SK-N-DZ (cell line): Measurements from ENCODE around the gene DPYSL5.

Source experiments
- DNase-seq: peaks from one replicate; pipeline ENCODE4 v3.0.0-alpha.2; 2015; ENCODE audit warnings: low spot score

DPYSL5 gene

DNA sequence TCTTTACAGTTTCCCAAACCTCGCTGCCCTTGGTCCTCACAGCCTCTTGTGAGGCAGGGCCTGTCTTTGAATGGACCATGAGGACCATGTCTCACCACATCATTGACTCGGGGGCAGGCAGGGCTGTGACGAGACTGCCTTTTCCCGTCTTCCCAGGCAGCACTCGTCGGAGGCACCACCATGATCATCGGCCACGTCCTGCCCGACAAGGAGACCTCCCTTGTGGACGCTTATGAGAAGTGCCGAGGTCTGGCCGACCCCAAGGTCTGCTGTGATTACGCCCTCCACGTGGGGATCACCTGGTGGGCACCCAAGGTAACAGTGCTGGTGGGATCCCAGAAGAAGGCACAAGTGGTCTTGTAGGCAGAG is 76.8 kb downstream of the DPYSL5 start:
- no peak for DNase-seq

DNA sequence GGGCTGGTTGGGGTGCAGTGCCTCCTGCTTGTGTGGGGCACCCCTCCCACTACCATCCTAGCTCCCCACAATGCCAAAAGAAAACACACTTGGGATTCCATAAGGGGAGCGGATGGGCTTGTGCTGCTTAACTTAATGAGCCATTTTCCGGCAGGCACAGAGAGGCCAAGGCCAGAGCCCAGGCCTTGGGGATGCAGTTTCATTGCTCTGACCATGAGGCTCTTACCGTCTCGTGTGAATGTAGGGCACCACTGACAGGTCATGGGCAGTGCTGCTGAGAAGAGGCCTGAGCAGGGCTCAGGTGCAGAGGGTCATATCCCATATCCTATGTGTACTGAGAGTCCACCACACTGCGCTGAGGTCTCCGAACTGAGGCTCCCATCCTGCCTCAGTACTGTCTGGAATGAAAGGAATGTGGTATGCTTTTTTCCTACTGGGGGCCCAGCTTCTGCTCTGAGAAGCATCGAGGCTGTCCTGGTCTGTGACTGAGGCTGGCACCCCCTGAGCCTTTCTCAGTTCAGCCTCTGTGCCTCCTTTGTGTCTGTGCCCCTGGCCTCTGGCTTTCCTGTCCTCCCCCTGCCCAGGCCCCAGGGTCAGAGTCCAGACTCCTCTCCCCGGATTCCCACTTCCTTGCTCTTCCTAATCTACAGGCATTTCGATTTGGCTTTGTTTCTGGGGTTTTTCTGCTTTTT is 77.3 kb downstream of the DPYSL5 start:
- no peak for DNase-seq

DNA sequence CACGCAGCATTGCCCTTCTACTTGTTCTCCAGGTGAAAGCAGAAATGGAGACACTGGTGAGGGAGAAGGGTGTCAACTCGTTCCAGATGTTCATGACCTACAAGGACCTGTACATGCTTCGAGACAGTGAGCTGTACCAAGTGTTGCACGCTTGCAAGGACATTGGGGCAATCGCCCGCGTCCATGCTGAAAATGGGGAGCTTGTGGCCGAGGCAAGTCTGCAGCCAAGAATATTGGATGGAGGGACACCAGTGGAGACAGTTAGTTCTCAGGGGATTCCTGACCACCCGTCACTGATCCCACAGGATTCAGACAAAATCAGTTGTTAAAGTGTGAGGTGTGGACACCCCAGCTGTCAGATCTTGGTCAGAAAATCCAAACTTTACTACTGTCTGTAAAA is 79.3 kb downstream of the DPYSL5 start:
- no peak for DNase-seq

DNA sequence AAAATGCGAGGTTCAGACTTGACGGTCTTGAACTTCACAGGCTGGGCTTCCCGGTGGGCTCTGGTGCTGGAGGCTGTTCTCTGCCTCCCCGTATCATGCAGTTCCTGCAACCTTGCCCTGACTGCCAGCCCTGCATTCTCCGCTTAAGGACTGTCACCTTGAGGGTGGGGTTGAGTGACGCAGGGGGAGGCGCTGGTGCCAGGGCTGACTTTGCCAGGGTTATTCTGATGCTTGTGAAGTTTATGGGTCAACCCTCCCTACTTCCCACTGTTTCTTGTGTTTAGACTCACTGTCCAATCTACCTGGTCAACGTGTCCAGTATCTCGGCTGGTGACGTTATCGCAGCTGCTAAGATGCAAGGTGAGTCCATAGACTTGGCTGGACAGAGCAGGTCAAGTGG is 85.0 kb downstream of the DPYSL5 start:
- no peak for DNase-seq

DNA sequence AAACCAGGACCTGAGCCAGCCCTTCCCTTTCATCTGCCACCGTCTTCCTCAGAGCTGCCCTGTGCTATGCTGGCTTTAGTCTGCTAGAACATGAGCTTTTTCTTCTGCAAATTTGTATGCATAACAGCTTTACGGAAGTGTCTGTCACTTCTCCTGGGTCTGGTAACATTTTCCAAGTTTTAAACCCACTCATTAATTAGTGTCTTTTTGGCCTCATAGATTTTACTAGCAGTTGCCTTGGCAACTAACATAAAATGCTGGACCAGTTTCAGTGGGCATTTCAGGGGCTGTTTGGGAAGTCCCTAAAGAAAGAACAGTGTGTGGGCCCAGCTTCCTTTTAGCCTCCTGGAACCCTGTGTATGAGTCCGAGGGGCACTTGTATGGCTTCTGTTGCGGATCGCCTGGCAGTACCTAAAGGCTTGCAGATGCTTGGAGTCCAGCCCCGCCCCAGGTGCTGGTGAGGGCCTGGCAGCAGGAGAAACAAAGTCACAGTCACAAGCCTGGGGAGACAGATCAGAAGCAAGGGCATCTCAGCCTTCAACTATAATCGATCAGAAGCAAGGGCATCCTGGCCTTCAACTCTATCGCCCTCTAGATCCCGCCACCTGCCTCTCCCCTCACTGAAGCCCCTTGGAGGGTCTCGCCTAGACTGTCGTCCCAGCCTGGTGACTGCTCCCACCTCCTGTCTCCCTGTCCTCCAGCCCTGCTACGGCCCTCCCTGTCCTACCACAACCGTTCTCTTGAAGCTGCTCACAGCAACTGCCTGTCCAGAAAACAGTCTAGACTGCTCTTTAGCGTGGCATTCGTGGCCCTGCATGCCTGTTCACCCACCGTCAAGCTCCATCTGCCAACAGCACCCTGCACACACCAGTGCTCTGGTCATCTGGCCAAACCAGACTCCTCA is 85.8 kb downstream of the DPYSL5 start:
- DNase-seq, result no peak

DNA sequence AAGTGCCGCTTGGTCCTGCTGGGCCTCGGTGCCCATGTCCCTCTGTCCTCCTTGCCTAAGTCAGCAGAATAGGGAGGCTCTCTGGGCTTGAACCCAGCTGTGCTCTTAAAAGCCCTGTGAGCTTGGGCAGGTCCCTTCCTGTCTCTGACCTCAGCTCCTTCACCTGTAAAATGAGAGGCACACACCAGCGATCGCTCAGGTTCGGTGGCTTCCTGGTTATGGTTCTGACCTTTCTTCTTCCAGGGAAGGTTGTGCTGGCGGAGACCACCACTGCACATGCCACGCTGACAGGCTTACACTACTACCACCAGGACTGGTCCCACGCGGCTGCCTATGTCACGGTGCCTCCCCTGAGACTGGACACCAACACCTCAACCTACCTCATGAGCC is 86.4 kb downstream of the DPYSL5 start:
- no peak for DNase-seq

DNA sequence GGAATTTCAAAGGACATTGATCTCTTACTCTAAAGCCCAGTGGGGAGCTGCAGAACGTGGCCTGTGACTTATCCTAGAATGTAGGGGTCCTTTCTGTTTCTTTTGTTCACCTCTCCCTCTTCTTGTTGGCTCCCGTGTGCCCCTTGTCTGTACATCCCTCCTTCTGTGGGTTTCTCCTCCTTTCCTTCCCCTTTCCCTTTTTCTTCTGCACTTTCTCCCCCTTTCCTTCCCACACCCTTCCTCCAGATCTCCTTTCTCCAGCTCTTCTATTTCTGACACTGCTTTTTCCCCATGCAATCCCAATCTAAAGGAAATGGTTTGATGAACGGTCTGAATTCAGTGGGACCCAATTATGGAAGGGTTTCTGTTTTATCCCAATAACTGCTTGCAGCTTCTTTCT is 87.1 kb downstream of the DPYSL5 start:
- DNase-seq, result no peak

DNA sequence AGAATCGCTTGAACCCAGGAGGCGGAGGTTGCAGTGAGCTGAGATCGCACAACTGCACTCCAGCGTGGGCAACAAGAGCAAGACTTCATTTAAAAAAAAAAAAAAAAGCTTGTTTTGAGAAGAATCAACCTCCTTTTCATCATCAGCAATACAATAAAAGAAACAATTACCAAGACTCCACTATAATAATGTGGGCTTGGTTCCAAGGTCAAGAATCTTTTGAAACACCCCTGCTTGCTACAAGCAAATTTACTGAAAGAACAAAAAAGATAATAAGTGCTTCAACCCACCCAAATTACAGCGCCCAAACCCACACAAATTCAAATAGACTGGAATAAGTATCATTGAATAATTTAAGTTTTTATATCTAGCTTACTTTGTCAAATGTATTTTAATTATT is 88.9 kb downstream of the DPYSL5 start:
- DNase-seq, result no peak

DNA sequence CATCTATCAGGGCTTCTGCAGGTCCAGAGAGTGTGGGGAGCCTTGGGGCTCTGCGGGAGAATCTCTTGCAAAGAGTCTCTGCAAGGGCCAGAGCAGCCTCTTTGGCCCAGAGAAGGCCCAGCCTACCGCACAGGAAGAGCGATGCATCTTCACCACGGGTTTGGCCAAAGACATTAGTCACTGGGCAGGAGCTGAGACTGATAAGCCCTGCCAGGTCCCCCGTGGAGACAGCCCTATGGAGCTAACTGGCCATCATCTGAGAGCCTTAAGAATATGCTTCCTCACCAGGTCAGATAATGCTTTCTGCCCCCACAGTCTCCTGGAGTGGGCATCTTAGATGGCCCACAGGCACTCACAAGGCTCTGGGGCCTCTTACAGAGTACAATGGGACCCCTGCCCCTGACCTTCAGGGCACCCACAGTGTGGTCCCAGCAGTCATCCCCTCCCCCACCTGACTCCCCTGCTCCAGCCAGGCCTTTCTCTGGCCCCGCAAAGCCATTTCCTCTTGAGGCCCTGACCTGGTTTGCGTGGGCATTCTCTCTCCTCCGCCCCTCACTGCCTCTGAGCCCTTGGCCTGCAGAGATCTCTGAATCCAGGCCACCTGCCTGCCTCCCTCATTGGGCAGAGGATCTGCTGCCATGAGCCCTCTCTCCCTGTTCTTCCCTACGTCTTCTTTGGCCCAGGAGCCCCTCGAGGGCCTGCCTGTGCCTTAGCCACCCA is 90.6 kb downstream of the DPYSL5 start:
- no peak for DNase-seq

DNA sequence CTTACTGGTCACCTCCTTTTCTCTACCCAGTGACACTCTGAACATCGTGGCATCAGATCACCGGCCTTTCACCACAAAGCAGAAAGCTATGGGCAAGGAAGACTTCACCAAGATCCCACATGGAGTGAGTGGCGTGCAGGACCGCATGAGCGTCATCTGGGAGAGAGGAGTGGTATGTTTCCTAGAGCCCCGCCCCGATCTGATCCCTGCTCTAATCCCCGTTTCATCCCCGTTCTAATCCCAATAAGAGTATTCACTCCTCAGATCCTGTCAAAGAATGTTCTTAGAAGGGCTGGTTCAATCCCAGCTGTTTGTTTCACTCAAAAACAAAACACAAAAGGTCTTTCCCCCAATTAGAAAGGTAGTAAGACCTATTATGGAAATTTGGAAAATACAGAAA is 92.1 kb downstream of the DPYSL5 start:
- DNase-seq, result no peak

DNA sequence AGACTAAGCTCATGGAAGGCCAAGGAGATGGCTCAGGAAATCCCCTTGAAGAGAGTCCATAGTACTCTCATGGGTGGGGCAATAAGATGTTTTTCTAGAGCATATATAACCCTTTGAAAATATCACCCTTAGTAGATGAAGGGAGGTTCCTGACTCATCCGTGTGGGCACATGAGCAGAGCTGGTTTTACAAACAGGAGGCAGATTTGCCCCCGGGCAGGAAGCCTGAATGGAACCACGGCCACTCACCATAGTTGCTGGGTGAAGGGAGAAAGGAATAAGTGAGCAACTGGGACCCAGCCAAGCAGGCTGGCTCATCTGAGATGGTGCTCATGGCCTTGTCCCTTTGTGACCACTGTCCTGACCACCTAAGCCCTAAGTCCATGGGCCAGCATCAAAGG is 93.6 kb downstream of the DPYSL5 start:
- DNase-seq, result no peak

DNA sequence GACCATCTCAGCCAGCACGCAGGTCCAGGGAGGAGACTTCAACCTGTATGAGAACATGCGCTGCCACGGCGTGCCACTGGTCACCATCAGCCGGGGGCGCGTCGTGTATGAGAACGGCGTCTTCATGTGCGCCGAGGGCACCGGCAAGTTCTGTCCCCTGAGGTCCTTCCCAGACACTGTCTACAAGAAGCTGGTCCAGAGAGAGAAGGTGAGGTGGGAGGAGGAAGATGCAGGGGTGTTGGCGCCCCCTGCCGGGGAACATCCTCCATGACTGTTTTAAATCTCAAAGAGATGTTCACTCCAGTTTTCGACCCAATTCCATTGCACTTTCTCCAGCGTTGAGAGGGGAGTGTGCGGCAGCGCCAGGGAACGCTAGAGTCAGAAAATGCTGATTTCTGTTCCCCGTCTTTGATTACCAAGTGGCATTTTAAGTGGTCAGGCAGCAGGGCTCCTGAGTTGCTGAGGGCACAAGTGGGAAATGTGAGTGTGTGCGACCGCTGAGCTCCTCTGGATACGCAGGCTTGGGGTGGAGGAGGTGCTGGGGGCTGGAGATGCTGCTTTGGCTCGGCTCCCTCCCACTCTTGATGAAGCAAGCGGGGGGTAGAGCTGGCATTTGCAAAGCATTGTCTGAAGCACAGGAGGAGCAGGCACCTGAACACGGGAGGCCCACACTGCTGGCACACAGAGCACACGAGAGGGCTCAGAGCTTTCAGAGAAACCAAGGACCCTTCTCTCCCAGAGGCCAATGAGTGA is 94.8 kb downstream of the DPYSL5 start:
- DNase-seq, result peak; percentile 64

DNA sequence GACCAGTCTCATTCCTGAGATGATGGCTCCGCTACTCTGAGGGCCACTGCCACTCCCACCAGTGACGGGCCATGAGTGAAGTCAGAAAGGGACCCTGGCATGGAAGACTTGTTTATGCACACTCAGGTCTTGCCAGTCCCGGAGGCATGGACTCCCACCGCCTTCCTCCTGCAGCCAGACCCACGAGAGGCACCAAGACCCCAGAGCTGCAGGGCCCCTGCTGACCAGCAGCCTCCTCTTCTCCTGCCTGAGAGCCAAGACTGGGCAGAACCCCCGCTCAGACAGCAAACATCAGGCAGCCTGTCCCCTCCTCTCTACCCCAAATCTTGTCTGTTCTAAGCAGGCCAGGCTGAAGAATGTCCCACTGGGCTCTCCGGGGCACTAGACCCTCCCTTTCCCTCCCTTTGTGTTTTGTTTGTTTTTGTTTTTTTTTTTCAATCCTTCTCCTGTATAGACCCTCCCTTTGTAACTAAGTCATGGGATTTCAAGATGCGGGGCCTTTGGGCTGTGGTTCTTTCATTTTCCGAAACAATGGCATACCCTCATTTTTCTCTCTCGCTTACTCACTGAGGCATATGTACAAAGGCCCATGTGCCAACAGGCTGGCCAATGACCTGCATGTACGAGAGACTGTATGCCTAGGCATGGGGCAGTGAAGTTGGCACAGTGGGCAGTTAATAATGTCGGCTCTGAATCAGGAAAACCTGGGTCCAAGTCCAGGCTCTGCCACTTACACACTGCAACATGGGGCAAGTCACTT is 98.2 kb downstream of the DPYSL5 start:
- DNase-seq, result no peak

DNA sequence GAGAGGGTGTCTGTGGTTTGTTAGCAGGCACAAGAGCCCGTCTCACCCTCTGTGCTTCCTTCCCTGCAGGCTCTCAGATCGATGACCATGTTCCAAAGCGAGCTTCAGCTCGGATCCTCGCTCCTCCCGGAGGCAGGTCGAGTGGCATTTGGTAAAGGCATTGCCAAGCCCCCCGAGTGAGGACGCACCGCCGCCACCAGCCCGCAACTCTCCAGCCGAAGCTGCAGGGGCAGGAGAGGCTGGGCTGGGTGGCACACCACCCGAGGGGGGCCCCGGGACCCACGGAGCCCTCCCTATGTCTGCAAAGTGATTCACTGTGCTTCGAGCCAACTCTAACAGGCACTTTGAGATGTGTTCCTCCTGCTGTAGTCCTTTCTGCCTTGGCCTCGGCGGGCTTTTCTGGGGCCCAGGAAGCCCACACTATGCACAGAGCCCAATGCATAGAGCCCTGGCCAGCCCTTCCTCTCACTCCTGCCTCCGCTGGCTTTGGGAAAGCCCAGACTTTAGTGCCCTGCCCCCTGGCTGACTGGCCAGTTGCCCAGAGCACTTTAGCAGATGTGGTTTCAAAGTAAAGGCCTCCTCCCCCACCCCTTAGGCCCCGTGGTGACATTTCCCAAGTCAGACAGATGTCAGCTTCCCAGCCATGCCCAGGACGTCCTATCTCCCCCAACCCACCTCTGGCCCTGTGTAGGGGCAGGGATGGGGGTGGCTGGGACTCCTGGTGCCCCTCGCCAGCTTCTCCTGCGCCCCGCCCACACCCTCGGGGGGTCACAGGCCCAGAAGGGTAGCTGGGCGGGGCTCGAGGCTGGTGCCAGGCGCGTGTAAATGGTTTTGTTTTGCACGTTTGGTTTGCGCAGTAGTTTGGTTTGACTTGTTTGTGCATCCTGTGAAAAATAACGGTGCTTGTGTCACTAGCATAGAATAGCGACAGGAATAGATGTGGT is 99.2 kb downstream of the DPYSL5 start:
- DNase-seq, result no peak

DNA sequence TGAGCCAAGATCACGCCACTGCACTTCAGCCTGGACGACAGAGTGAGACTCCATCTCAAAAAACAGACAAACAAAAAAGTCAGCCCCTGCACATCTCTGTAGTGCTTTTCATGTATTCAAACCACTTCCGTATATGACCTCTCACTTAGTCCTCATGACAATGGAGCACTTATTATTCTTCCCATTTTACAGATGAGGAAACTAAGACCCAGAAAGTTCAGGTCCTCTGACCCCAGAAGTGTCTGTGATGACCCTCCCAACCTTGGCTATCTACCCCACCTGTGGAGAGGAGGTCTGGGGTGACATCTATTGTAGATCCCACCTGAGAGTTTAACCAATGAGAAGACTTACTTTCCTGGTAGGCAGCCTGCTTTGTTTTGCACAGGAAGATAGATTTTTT is 100.9 kb downstream of the DPYSL5 start:
- no peak for DNase-seq

DNA sequence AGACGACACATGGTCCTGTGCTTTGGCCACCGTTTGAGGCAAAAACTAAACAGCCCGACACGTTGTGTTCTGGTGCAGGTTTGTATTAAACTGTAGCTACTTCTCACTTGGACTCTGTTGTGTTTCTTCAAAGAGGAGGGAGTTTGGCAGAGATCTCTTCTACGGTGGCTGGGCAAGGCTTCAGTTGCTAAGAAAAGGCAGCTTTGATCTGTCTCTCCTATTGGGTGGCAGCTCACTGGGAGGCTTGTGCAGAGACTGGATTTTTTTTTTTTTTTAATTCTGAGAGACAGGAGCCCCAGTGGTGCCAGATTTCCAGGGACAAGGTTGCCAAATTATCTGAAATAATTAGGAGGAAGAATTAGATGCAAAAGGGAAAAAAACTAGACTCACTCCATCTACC is 102.3 kb downstream of the DPYSL5 start:
- DNase-seq, result no peak

DNA sequence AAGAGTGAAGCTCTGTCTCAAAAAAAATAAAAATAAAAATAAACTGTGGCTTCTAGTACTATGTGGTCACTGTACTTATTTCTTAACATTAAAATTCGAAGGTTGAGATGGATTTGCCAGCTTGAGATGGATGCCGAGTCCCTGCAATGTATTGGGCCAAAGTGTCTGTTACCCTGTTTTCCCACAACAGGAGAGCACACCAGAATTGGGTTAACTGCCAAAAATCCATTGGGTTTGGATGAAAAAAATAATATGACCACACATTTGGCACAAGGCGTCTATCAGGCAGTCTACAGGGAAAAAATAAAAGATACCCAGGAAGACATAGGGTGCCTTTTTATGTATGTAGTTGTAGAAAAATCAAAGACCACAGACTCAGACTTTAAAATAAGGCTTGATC is 103.3 kb downstream of the DPYSL5 start:
- no peak for DNase-seq

DNA sequence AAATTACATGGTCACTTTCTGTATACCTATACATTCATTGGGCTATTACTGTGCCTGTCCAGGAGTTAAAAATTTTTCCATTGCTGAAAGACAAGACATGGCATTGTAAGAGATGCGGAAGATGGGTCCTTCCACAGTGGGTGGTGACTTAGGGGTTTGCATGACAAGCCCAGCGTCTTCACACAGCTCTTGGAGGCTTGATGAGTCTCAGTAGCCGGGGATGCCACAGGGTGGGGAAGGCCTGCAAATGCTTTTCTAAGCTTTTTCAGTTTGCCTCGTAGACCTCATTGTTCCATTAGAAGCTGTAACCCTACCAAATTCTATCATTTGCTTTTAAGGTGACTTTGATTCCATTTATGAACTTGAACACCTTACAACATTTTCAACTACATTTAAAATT is 104.4 kb downstream of the DPYSL5 start:
- no peak for DNase-seq

DNA sequence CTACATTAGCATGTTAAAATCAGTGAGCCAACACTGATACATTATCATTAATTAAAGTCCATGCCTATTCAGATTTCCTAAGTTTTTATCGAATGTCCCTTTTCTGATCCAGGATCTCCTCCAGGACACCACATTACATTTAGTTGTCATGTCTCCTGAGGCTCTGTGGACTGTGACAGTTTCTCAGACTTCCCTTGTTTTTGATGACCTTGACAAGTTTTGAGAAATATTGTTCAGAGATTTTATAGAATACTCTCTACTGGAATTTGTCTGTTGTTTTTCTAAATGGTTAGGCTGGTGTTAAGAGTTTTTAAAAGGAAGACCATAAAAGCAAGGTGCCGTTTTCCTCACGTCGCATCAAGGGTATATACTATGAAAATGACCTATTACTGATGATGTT is 106.2 kb downstream of the DPYSL5 start:
- DNase-seq, result no peak

DNA sequence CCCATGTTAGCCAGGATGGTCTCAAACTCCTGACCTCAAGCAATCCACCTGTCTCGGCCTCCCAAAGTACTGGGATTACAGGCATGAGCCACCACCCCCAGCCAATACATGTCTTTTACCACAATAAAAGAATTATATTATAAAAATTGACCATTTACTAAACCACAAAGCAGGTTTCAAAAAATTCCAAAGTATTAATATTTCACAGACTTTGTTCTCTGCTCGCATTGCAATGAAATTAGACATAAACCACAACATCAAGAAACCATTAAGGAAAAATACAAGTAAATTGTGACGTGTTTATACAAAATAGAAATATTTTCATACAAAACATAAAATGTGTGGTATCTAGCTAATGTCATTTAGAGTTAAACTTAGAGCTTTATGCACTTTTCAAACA is 109.1 kb downstream of the DPYSL5 start:
- DNase-seq, result no peak
